DMS53 treated with DMSO at 0.1 percent for 48 hours (cell line): ENCODE measurements around the gene PLEKHA8.
A peak's percentile ranks its signal among the peaks of the same experiment; 100 is the strongest.

Source experiments
- DNase-seq: peaks from one replicate; lab custom pipeline; 2025; ENCODE audit not compliant: unreplicated experiment; lab: John Stamatoyannopoulos, UW

The PLEKHA8 gene, protein sequence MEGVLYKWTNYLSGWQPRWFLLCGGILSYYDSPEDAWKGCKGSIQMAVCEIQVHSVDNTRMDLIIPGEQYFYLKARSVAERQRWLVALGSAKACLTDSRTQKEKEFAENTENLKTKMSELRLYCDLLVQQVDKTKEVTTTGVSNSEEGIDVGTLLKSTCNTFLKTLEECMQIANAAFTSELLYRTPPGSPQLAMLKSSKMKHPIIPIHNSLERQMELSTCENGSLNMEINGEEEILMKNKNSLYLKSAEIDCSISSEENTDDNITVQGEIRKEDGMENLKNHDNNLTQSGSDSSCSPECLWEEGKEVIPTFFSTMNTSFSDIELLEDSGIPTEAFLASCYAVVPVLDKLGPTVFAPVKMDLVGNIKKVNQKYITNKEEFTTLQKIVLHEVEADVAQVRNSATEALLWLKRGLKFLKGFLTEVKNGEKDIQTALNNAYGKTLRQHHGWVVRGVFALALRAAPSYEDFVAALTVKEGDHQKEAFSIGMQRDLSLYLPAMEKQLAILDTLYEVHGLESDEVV

DNA sequence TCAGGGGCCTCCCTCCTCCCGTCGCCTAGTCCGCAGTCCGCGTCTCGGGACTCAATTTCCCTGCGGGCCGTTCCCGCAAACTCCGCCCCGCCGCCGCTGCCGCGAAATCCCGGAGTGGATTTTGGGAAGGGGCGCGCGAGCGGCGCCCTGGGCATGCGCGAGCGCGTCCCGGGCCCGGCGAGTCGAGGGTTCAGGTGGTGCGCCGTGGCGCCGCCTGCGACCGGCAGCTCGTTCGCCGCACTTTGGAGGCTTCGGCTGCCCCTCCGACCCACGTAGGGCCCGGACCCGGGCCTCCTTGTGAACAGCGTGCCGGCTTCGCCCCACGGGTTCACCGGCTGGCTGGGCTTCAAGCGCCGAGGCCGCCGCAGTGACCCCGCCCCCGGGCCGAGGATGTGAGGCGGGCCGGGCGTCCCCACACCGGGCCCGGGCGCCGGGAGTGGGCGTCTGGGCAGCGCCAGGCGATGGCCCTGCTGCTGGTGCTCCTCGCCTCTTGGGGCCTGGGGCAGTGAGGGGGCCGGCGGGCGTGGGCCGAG lies at the start of gene PLEKHA8:
Gene PLEKHA8 (plus strand): TSS at position 197 of the 533 bp plus-strand sequence. CDS start 351 bp downstream, outside the sequence.
- DNase-seq: peak; percentile 91

DNA sequence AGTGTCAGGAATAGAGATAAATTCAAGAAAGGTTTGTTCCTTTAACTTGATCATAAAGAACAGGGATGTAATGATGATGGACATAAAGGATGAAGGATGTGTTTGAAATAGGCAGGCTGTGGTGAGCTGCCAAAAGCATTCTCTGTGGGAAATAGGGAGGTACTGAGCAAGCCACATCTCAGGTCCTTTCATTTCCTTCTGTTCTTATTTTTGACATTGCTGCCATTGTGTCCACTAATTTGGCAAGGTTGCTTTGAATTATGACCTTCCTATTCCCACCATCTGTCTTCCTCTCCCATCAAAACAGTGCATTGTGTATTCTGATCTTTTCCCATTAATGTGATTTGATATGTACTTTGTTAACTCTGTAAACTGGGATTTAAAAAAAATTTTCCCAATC lies 48.1 kb upstream of the PLEKHA8 start:
- no peak for DNase-seq

DNA sequence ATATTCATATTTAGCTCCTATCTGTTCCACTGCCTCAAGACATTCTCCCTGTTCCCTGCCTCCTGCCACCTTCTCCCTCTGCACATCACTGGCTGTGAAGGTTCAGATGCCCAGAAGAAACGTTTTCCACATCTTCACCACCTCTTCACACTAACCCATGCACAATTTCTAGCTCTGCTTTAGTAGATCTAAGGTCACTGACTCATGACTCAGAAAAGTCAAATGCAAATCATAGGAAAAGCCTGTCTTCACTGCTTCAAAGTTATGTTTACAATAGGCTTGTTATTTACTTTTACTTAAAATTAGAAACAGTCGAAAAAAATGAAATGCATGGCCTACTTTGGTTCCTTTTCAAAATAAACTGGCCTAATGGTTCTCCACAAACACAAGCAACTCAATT lies 41.1 kb upstream of the PLEKHA8 start:
- DNase-seq: peak; percentile 29

DNA sequence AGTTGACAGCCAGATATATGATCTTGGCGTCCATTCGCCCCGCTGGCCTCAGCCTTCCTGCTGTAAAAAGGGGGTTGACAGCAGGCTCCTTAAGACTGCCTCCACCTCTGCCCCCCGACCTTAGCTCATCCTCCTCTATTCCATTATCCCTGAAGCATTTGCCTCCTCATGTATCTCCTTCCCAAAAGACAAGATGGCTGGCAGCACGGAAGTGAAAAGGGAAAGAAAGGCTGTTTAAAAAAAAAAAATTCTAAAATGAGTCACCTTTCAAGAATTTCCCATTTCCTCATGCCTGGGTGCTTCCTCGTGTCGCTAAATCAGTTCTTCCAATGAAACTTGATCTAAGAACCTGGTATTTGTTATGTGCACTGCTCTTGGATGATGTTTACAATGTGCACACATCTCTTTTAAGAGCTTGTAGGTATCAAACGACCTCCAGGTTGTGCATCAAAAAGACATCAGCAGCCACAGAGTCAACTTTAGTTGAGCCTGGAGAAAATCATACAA lies 40.3 kb upstream of the PLEKHA8 start:
- peak; percentile 90 for DNase-seq

DNA sequence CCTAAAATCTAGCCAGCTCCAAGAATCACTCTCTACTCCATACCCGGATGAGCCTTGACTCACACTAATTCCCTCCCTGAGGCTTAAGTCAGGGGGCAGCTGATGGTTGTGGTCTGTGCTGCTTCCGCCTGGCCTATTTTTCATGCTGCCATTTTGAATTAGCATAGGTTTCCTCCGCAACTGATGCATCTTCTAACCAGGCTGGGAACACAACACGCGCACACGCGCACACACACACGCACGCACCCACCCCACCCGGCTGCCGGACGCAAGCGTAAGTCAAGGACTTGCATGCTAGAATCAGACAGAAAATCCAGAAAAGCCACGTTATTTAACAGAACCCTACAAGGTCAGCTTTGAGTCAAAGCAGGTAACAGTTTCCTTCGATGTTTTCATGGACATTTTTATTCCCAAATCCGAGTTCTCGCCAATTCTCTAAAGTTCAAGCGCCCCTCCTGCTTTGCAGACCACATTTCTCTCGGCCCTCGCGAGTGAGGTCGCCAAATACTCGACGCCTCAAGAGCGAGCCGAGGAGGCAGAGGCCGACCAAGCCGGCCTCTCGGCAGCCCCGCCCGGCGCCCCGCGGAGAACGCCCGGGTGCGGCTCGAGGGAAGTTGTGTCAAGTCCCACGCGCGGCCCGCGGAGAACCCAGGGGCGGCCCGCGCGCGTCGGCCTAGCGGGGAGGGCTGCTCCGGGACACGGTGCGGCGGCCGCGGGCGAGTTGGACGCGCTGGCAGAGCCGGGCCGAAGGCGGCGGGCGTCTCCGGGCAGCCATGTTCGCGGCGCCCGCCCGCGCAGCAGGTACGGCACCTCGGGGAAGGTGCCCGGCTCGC lies 39.6 kb upstream of the PLEKHA8 start:
- DNase-seq: peak; percentile 28

DNA sequence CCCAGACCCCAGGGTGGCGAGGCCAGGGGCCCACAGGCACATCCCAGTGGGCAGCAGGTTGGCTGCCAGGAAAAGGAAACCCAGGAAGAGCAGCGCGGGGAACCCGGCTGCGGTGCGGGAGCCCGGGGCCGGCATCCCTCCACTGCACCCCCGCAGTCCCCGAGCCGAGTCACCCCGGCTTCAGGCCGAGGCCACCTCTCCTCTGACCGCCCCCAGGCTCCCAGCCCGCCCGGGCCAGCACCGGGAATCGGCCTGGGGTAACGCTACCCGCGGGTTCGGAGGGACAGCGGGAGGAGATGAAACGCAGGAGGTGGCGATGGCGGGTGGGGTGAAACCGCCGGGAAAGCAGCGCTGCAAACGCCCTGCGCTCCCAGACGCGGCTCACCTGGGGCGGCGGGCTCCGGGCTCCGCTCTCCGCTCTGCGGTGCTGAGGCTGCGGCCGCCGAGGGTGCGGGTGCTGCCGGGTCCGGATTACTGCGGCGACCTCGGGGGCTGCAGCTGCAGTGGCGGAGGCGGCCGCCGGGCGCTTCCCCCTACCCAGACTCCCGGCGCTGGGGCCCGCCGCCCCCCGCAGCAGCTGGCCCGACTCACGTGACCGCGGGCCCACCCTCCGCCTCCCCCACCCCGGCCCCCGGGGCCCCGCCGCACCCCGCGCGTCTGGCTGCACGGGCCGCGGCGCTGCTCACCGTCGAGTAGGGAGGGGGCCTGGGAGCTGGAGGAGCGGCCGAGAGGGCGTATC lies 38.8 kb upstream of the PLEKHA8 start, which contains the start of gene SCRN1:
Gene SCRN1 (minus strand): TSS at position 545 of the 739 bp plus-strand sequence. CDS start 20,734 bp downstream, outside the sequence.
- peak; percentile 31 for DNase-seq

DNA sequence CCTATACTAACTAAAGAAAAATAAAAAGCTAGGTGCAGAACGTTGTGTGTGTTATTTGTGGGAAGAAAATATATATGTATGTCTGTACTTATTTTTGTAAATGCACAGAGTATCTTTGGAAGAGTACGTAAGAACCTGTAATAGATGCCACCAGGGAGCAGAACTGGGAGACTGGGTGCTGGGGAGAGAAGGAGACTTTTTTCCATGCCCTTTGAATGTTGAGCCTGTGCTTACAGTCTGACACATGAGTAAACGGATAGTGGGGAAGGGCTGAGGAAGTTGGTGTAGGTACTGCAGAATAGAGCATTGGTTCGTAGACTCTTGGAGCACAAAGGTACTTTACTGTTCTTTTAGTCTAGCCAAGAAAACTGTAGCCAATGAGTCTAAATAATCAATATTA lies 37.3 kb upstream of the PLEKHA8 start:
- no peak for DNase-seq

DNA sequence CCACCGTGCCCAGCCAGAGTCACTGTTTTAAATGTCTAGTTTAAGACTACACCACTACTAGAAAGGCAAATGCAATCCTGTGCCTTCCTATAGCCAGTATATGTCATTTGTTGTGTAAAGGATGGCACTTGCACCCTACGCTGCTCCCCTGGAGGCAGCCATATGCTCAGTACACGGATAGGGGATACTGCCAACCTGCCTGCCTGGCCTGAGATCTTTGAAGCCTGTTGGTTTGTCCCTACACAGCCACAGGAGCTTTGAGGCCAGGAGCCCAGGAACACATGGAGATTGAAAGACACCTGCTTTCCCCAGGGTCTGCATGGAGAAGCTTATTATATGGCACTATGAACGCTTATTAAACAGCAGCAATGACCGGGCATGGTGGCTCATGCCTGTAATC lies 36.3 kb upstream of the PLEKHA8 start:
- DNase-seq: no peak

DNA sequence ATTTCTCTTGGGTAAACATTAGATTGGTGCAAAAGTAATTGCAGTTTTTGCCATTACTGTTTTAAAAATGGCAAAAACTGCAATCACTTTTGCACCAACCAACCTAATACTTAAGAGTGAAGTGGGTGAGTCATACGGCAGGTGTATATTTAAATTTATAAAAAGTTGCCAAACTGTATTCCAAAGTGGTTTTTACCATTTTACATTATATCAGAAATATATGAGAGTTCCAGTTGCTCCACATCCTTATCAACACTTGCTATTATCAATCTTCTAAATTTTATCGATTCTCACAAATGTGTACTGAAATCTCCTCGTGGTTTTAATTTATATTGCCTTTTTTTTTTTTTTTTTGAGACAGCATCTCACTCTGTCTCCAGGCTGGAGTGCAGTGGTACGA lies 35.1 kb upstream of the PLEKHA8 start:
- DNase-seq: peak; percentile 81

DNA sequence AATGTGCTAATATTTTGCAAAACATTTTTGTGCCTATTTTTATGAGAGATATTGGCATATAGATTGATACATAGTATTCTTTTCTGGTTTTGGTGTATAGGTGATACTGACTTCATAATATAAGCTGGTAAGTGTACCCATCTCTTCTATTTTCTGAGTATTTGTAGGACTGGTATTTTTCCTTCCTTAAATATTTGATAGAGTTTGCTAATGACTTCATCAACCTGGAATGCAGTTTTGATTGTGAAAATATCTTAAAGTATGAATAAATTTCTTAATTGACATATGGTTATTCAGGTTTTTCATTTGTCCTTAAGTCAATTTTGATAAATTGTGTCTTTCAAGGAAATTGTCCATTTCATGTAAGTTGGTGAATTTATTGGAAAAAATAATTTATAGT lies 32.6 kb upstream of the PLEKHA8 start:
- DNase-seq: no peak

DNA sequence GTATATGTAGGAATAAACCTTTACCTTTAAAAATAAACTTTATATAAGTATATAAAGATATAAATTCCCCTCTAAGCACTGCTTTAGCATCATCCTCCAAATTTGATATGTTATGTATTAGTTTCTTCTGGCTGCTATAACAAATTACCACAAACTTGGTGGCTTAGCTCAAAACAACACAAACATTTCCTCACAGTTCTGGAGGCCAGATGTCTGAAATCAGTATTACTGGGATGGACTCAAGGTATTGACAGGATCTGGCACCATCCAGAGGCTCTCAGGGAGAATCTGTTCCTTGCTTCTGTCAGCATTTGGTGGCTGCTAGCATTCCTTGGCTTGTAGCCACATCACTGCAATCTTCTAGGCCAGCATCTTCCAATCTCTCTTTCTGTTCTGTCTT lies 31.9 kb upstream of the PLEKHA8 start:
- DNase-seq: no peak

DNA sequence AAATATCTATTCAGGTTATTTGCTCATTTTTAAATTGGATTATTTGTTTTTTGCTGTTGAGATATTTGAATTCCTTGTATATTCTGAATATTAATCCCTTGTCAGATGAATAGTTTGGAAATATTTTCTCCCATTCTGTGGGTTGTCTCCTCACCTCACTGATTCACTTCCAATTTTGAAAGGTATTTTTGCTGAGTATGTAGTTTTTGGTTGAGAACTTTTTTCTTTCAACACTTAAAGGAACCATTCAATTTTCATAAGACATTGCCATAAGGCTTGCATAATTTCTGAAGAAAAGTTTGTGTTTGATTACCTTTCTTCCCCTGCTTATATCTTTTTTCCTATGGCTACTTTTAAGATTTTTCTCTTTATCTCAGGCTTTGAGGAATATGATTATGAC lies 29.7 kb upstream of the PLEKHA8 start:
- no peak for DNase-seq

DNA sequence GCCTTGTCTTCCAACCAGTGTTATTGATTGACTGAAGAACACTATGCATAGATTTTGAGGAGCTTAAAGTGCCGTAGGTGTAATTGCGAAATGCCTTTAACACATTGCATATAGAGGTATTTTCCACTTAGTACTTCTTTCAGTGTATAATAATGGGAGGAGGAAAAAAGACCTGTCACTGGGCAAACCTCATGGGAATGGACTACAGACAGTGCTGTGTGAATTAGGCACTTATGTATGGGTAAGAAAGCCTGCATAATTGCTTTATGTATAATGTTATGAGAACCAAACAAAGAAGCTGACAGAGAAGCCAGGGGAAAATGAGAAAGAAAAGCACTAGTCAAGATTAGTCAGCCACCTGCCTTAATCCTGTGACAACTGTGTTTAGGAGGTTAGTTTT lies 26.2 kb upstream of the PLEKHA8 start:
- DNase-seq: no peak

DNA sequence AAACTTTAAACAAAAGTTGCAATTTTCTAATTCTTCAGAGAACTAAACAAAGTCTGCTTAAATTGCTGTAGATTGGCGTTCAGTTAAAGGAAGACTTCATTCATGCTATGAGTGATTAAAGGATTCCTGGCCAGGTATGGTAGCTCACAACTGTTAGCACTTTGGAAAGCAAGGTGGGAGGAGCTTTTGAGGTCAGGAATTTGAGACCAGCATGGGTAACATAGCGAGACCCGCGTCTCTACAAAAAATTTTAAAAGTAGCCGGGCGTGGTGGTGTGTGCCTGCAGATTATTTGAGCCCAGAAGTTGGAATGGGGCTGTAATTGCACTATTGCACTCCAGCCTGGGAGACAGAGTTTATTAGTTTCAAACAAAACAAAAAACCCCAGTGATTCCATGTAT lies 25.1 kb upstream of the PLEKHA8 start:
- DNase-seq: no peak

DNA sequence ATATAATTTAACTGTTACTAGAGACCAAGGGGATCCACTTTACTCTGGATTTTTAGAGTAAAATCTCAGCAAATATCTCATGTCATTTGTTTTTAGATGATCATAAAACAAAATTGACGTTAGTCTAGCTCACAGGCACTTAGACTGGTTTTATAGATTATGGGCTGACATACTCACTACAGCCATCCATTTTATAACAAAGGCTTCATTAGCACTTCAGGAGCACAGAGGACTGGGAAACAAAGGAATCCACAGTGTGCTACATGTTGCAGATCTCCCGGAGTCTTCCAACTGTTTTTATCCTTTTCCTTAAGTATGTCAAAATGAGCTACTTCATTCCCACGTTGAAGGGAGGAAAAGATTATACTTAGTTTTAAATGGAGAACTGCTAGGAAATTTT lies 22.7 kb upstream of the PLEKHA8 start:
- DNase-seq: no peak

DNA sequence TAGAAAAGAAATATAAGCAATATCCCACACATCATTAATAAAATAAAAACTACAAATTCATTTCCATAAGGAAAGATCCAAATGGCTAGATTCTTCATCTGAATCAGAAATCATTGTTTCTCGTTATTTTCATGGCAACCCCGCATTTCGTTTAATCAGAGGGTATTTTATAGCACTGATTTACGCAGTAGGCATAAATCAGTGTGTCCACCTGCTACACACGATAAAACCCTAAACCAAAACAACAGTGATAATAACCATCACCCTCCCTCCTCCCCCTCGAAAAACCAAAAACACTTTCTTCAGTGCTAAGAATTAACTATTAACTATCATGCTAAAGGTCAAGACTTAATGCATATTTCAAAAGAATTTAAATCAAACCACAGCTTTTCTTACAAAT lies 18.2 kb upstream of the PLEKHA8 start:
- no peak for DNase-seq

DNA sequence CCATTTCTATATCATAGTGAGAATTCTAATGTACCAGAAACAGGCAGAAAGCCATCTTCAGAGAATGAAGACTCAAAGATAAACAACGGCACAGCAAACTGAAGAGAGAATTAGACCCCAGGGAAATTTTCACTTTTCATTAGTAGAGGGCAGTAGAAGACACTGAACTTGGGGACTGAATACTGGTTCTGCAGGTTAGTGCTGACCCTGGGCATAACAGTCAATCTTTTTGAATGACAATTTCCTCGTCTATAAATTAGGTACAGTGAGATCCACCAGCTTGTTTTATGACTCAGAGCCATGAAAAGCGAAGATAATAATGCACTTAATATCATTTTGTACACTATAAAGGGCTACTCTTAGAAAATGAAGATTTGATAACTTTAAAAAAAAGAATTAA lies 15.5 kb upstream of the PLEKHA8 start:
- DNase-seq: no peak

DNA sequence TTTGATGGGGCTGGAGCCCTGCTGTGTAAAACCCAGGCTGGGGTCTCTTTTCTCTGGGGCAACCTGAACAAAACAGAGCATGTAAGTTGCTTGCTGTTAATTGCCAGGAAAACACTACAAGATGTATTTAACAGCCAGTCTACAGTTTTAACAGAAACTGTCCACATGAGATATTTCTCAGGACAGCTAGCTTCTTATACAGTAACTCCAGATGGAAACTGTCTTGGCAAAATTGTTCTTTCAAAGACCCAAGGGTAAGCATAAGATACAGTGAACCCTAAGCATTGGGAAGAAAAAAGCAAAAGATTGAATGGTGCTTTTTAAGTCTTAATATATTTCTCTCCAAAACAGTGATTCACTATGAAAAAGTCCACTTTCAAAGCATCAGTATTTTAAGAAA lies 9.8 kb upstream of the PLEKHA8 start:
- DNase-seq: no peak

DNA sequence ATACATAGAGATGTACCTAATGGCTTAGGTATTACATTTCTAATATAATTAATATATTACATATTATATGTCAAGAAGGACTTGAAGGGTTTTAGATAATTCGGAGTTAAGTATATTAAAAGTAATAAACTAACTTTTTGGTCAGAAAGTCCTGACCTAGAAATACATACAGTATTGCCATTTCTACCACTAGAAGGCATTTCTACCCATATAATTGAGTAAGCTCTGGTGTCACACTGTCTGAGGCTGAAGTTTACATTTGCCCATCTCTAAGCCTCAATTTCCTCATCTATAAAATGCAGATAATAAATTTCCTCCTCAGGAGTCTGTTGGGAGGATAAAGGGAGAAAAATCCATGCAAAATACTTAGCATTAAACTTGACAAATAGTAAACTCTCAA lies 8.8 kb upstream of the PLEKHA8 start:
- no peak for DNase-seq

DNA sequence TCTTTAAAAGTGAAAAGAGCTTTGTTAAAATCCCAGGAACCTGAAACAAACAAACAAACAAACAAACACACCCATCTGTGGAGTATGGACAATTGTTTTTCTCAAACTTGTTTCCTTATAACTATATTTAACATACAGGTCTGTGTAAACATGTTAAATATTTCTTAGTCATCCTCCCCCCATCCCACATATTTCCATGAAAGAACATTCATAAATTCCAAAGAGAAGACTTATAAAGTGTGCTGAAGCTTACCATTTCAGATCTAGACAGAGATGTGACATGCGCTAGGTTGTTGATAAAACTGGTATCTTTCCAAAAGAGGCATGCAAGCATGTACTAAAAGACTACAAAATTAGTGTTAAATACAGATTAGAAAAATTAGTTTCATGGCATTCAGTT lies 8.3 kb upstream of the PLEKHA8 start:
- no peak for DNase-seq

DNA sequence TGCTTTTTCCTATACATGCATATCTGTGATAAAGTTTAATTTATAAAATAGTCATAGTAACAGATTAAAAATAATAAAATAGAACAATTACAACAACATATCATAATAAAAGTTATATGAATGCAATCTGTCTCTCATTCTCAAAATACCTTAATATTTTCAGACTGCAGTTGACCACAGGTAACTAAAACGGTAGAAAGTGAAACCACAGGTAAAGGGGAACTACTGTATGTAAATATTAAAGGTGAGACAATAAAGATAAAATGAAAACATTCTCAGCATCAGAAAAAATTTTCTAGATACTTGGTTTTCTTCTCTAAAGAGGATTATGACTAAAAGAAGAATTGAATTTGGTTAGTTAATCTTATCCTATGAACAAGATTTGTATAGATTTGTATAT lies 7.7 kb upstream of the PLEKHA8 start:
- peak; percentile 12 for DNase-seq
